Astrocyte (in vitro differentiated cells and primary cell): Measurements from ENCODE around the gene TRAPPC3L. TPM values are rescaled to one million over a fixed set of nuclear protein-coding genes. Genes with fewer than 3 reads are reported as not detected.

Experiments used
- DNase-seq: peaks from one replicate; pipeline ENCODE4 v3.0.0-alpha.2; 2010; ENCODE audit warnings: low read depth
- FAIRE-seq: peaks from 2 replicates; lab custom pipeline; 2011; peaks lifted over from hg19 to GRCh38; lab: Jason Lieb, UNC
- H2AFZ ChIP-seq: 2 replicates; pipeline ENCODE4 v1.6.0; 2012; ENCODE audit warnings: low read depth, low read length, inconsistent platforms
- H3K27ac ChIP-seq: 2 replicates; pipeline ENCODE4 v1.5.1; 2011; ENCODE audit warnings: low read depth, low read length, inconsistent platforms
- H3K27me3 ChIP-seq: 2 replicates; pipeline ENCODE4 v1.6.0; 2011; ENCODE audit warnings: low read length, inconsistent platforms; ENCODE audit not compliant: insufficient read depth
- H3K36me3 ChIP-seq: 2 replicates; pipeline ENCODE4 v1.5.1; 2011; ENCODE audit warnings: low read length, inconsistent platforms; ENCODE audit not compliant: insufficient read depth
- H3K4me1 ChIP-seq: 2 replicates; pipeline ENCODE4 v1.5.1; 2011; ENCODE audit warnings: low read length, inconsistent platforms; ENCODE audit not compliant: insufficient read depth
- H3K4me2 ChIP-seq: 2 replicates; pipeline ENCODE4 v1.6.0; 2012; ENCODE audit warnings: low read length, inconsistent platforms
- H3K4me3 ChIP-seq: 2 replicates; pipeline ENCODE4 v1.5.1; 2011; ENCODE audit warnings: low read depth, mild to moderate bottlenecking, low read length, inconsistent platforms; ENCODE audit not compliant: insufficient read depth
- H3K79me2 ChIP-seq: 2 replicates; pipeline ENCODE4 v1.6.0; 2012; ENCODE audit warnings: mild to moderate bottlenecking, low read length, inconsistent platforms; ENCODE audit not compliant: insufficient read depth
- H3K9ac ChIP-seq: 2 replicates; pipeline ENCODE4 v1.6.0; 2012; ENCODE audit warnings: mild to moderate bottlenecking, low read length, inconsistent platforms
- H3K9me3 ChIP-seq: 2 replicates; pipeline ENCODE4 v1.5.1; 2012; ENCODE audit warnings: low read depth, mild to moderate bottlenecking, low read length, inconsistent platforms; ENCODE audit not compliant: insufficient read depth
- H4K20me1 ChIP-seq: 2 replicates; pipeline ENCODE4 v1.6.0; 2012; ENCODE audit warnings: low read length, inconsistent platforms; ENCODE audit not compliant: insufficient read depth
- H3K27ac Mint-ChIP-seq: one replicate; pipeline ENCODE4 v1.8.0; 2021; ENCODE audit warnings: mild to moderate bottlenecking, mixed read lengths; ENCODE audit not compliant: unreplicated experiment
- H3K27me3 Mint-ChIP-seq: one replicate; pipeline ENCODE4 v1.8.0; 2021; ENCODE audit warnings: low read depth, mixed read lengths; ENCODE audit not compliant: unreplicated experiment
- H3K36me3 Mint-ChIP-seq: one replicate; pipeline ENCODE4 v1.8.0; 2021; ENCODE audit warnings: low read depth, mixed read lengths; ENCODE audit not compliant: unreplicated experiment
- H3K4me1 Mint-ChIP-seq: one replicate; pipeline ENCODE4 v1.8.0; 2021; ENCODE audit warnings: low read depth, mixed read lengths; ENCODE audit not compliant: unreplicated experiment
- H3K4me3 Mint-ChIP-seq: one replicate; pipeline ENCODE4 v1.8.0; 2021; ENCODE audit warnings: mild to moderate bottlenecking, moderate library complexity, mixed read lengths; ENCODE audit not compliant: unreplicated experiment
- H3K9me3 Mint-ChIP-seq: one replicate; pipeline ENCODE4 v1.8.0; 2021; ENCODE audit warnings: mild to moderate bottlenecking, mixed read lengths; ENCODE audit not compliant: unreplicated experiment
- CTCF ChIP-seq: IDR thresholded peaks from 2 replicates; pipeline ENCODE4 v1.5.1; 2011; ENCODE audit warnings: low read depth, mild to moderate bottlenecking, inconsistent platforms, low read length, moderate library complexity; ENCODE audit not compliant: insufficient read depth
- EZH2 ChIP-seq: IDR thresholded peaks from 2 replicates; pipeline ENCODE4 v1.6.1; 2012; ENCODE audit warnings: mild to moderate bottlenecking, low read length, inconsistent platforms; ENCODE audit not compliant: insufficient read depth
- total RNA-seq: library from RNA; stranded (reverse); gene quantifications from 2 replicates; pipeline ENCODE4 v1.2.1, GENCODE V29; 2021

The TRAPPC3L gene
- total RNA-seq, 1 donor from 2014 or later, result not detected

- no peak within 1 kb of the TSS for H3K27ac ChIP-seq
- H3K4me3 Mint-ChIP-seq, result peak within 1 kb of the TSS; percentile 76
- no peaks in the 10 kb centered on the region for H3K79me2 ChIP-seq
- no peak for DNase-seq
- H3K36me3 ChIP-seq, result no peaks in the 10 kb centered on the region
- peaks cover 7% of the 10 kb centered on the region for H3K27me3 ChIP-seq
- H3K9ac ChIP-seq, result peak within 1 kb of the TSS; percentile 44
- peaks cover 2% of the 10 kb centered on the region for H3K9me3 Mint-ChIP-seq
- peak within 1 kb of the TSS; percentile 92 for H2AFZ ChIP-seq
- TF ChIP-seq CTCF (no peak), EZH2 (no peak)
- peak within 1 kb of the TSS; percentile 90 for H3K4me2 ChIP-seq
- H3K36me3 Mint-ChIP-seq, result no peaks in the 10 kb centered on the region
- peaks cover 2% of the 10 kb centered on the region for H3K4me1 Mint-ChIP-seq
- H3K27me3 Mint-ChIP-seq, result peaks cover 48% of the 10 kb centered on the region
- no peak within 1 kb of the TSS for H3K27ac Mint-ChIP-seq
- peak within 1 kb of the TSS; percentile 60 for H3K4me3 ChIP-seq
- no peak for FAIRE-seq
- no peaks in the 10 kb centered on the region for H4K20me1 ChIP-seq
- H3K9me3 ChIP-seq, result no peaks in the 10 kb centered on the region
- H3K4me1 ChIP-seq, result no peaks in the 10 kb centered on the region
Measured at GRCh38 chr6:116461331-116461931, 84.1 kb downstream of the TRAPPC3L start, which contains the start of gene CALHM6. TSS of gene CALHM6 (plus strand) at chr6:116461375. CDS start at chr6:116461930, 555 bp downstream.

- FAIRE-seq (no peak), DNase-seq (no peak)
- H3K27me3 ChIP-seq, result peaks cover 7% of the 10 kb centered on the region
- no peak overlapping the region for H3K4me3 ChIP-seq
- no peaks in the 10 kb centered on the region for H3K36me3 ChIP-seq
- no peaks in the 10 kb centered on the region for H3K79me2 ChIP-seq
- H3K9me3 Mint-ChIP-seq, result peaks cover 2% of the 10 kb centered on the region
- no peaks in the 10 kb centered on the region for H3K36me3 Mint-ChIP-seq
- H3K9ac ChIP-seq, result no peak overlapping the region
- no peak overlapping the region for H3K4me3 Mint-ChIP-seq
- H3K4me1 Mint-ChIP-seq, result peaks cover 2% of the 10 kb centered on the region
- no peak overlapping the region for H3K27ac Mint-ChIP-seq
- no peak overlapping the region for H3K27ac ChIP-seq
- H2AFZ ChIP-seq, result no peak overlapping the region
- H3K4me2 ChIP-seq, result no peak overlapping the region
- peaks cover 47% of the 10 kb centered on the region for H3K27me3 Mint-ChIP-seq
- TF ChIP-seq CTCF (no peak), EZH2 (no peak)
- no peaks in the 10 kb centered on the region for H3K4me1 ChIP-seq
- no peaks in the 10 kb centered on the region for H3K9me3 ChIP-seq
- no peaks in the 10 kb centered on the region for H4K20me1 ChIP-seq
Measured at GRCh38 chr6:116459927-116460326, 85.6 kb downstream of the TRAPPC3L start.

GRCh38 chr6:116458264-116458663, 87.2 kb downstream of the TRAPPC3L start:
- H4K20me1 ChIP-seq, result no peaks in the 10 kb centered on the region
- no peaks in the 10 kb centered on the region for H3K36me3 Mint-ChIP-seq
- peaks cover 2% of the 10 kb centered on the region for H3K9me3 Mint-ChIP-seq
- H3K4me3 ChIP-seq, result no peak overlapping the region
- H3K4me3 Mint-ChIP-seq, result no peak overlapping the region
- no peak overlapping the region for H2AFZ ChIP-seq
- no peak overlapping the region for H3K9ac ChIP-seq
- H3K4me1 Mint-ChIP-seq, result peaks cover 2% of the 10 kb centered on the region
- no peak overlapping the region for H3K27ac ChIP-seq
- no peak overlapping the region for H3K27ac Mint-ChIP-seq
- H3K4me1 ChIP-seq, result no peaks in the 10 kb centered on the region
- no peak for DNase-seq
- no peak for TF ChIP-seq EZH2
- no peak for TF ChIP-seq CTCF
- peaks cover 37% of the 10 kb centered on the region for H3K27me3 Mint-ChIP-seq
- FAIRE-seq, result no peak
- no peaks in the 10 kb centered on the region for H3K79me2 ChIP-seq
- peaks cover 4% of the 10 kb centered on the region for H3K27me3 ChIP-seq
- no peak overlapping the region for H3K4me2 ChIP-seq
- H3K9me3 ChIP-seq, result no peaks in the 10 kb centered on the region
- no peaks in the 10 kb centered on the region for H3K36me3 ChIP-seq
